GM12892 (cell line): ENCODE results near the gene ZNHIT1.

Experiments used
- DNase-seq: peaks from one replicate; pipeline ENCODE4 v3.0.0; 2011; ENCODE audit not compliant: insufficient read length
- FAIRE-seq: peaks from 2 replicates; lab custom pipeline; 2011; peaks lifted over from hg19 to GRCh38; lab: Jason Lieb, UNC
- POLR2A ChIP-seq: IDR thresholded peaks from 2 replicates; pipeline ENCODE4 v1.6.1; 2011; ENCODE audit warnings: low read depth, low read length, control low read depth
- POLR2AphosphoS5 ChIP-seq: IDR thresholded peaks from 2 replicates; pipeline ENCODE4 v1.6.1; 2011; ENCODE audit warnings: low read depth, low read length, control low read depth
- TAF1 ChIP-seq: IDR thresholded peaks from 2 replicates; pipeline ENCODE4 v1.6.1; 2011; ENCODE audit warnings: low read depth, mild to moderate bottlenecking, control low read depth, low read length, borderline replicate concordance

ZNHIT1 gene

DNA sequence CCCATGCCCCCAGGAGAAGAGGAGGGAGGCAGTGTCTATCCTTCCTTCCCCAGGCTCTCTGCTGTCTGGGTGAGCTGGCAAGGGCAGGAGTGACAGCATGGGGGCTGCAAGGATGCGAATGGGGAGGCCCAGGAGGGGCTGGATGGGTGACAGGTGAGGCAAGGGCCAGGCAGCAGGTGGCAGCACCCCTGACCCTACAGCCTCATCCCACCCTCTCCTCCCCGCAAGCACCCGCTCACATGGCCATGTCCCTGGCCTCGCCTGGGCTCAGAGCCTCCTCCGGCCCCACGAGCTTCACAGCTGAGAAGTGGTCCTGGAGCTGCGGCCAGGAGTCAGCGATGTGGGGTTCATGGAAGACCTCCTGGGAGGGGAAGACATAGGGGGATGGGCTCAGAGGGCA, 6.0 kb upstream of the ZNHIT1 start:
- no peak for TF ChIP-seq POLR2AphosphoS5
- no peak for TF ChIP-seq TAF1
- TF ChIP-seq POLR2A, result no peak
- FAIRE-seq (no peak), DNase-seq (no peak)

DNA sequence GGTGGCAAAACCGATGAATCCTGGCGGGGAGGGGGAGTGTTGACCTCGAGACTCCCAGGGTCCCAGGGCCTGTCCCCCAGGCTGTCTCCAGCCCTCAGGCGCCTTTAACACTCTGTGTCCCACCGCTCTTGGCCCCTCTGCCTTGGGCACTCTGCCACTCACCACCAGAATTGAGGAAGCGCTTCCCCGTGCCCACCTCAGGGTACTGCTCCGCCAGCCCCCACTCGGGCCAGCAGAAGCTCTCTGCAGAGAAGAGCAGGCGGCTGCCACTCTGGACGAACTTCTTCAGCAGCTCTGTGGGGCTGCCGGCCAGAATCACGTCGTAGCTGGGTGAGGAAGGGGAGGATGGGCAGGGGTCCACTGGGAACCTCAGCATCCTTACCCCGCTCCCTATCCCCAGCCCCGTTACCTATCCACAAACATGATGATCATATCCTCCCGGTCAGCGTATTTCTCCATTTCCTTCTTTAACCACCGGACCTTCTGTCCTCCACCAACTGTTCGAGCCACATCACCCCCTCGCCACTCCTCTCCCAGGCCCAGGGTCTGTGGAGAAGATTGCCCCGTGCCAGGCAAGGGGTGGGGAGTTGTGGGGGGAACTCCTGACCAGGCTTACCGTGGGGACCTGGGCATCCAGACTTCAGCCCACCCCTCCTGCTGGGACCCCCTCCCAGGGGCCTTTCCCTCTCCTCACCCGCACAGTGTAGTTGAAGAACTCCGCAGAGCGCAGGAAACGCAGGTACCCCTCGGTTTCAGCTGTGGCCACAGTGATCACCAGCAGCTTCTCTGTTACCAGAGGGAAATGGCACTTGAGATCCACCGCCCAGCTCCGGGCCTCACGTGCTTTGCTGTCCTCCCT, 1.7 kb upstream of the ZNHIT1 start:
- TF ChIP-seq POLR2AphosphoS5 (no peak), TAF1 (no peak), POLR2A (no peak)
- DNase-seq, result no peak
- peak; percentile 42 for FAIRE-seq

DNA sequence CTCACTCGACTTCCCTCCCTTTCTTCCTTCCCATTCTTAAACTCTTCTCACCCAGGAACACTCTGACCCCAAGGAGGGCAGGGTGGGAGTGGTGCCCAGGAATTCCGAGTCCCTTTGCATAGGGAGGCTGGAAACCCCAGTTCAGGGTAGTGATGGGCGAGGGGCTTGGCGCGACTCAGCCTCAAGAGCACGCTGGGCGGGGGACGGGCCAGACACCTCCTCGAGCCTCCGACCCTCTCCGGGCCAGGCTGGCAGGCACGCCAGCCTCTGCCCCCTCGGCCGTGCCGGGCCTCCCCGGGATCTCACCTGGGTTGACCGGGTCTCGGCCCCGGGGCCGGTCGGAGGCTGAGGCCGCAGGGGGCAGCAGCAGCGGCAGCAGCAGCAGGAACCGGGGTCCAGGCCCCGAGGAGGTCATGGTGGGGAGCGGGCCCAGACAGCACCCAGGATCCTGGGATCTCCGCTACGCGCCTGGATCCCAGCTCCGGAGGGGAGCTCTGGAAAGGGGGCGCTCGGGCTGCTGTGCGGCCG, 1.0 kb upstream of the ZNHIT1 start:
- TF ChIP-seq POLR2AphosphoS5 (no peak), TAF1 (no peak), POLR2A (no peak)
- DNase-seq (no peak), FAIRE-seq (no peak)

DNA sequence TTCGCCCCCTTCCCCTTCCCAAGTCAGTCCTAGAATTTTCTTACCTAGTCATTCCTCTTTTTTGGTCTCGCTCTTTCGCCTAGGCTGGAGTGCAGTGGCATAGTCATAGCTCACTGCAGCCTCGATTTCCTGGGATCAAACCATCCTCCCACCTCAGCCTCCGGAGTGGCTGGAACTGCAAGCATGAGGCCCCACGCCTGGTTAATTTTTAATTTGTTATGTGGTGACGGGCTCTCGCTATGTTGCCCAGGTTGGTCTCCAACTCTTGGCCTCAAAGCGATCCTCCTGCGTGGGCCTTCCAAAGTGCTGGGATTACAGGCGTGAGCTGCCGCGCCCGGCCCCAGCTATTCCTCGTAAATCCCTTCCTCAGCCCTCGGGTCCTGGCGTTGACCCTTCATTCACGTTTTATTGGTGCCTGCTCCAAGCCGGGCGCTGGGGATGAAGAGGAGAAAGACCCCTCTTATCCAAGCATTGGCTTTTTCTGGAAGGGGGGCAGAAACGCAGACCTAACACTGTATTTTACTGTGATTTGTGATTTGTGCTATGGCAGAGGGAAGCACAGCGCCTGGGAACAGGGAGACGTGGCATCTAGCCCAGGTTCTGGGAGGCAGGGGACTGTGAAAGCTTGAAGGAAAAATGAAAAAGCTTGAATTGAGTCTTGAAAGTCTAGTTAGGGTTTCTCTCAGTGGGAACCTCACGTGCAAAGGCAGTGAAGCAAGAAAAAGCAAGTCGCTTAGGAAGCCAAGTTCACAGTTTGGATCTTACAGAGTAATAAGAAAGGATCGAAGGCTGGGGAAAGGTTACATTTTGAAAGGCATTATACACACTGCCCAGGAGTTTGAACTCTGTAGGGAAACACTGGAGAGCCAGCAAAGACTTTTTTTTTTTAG, 516 bp downstream of the ZNHIT1 start:
- TF ChIP-seq POLR2AphosphoS5, result no peak
- no peak for TF ChIP-seq POLR2A
- TF ChIP-seq TAF1, result no peak
- FAIRE-seq (no peak), DNase-seq (no peak)

DNA sequence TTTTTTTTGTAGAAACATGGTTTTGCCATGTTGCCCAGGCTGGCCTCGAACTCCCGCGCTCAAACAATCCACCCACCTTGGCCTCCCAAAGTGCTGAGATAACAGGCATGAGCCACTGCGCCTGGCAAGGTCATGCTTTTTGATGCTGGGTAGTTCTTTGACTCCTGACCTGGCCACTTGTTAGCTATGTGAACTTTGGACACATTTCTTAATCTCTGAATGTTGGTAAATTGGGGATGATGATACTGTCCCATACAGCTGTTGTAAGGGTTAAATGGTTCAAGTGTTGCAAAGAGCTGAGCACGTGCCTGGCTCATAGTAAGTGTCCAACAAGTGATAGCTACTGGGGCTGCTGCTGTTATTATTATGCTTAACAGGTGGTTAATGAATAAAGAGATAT, 2.3 kb downstream of the ZNHIT1 start:
- FAIRE-seq, result no peak
- TF ChIP-seq POLR2A (no peak), TAF1 (no peak), POLR2AphosphoS5 (no peak)
- DNase-seq, result no peak

DNA sequence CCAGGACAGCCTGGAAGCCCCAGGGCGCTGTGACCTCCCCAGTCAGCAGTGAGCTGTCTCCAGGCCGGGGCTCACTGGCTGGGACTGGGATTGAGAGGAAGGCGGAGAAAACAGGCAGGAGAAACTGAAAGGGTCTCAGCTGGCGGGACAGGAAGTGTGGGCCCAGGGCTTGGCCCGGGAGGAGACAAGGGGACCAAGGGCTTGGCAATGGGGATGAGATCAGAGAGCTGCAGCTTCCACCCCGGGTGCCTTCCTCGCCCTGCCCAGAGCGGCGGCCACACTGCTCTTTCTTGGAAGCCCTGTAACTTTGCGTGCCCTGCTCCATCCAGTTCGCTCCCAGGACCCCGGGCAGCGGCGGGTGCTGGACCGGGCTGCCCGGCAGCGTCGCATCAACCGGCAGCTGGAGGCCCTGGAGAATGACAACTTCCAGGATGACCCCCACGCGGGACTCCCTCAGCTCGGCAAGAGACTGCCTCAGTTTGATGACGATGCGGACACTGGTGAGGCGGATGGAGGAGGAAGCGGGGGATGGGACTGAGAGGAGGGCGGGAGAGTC, 4.4 kb downstream of the ZNHIT1 start:
- FAIRE-seq (no peak), DNase-seq (no peak)
- TF ChIP-seq POLR2A, result no peak
- TF ChIP-seq POLR2AphosphoS5, result no peak
- no peak for TF ChIP-seq TAF1

DNA sequence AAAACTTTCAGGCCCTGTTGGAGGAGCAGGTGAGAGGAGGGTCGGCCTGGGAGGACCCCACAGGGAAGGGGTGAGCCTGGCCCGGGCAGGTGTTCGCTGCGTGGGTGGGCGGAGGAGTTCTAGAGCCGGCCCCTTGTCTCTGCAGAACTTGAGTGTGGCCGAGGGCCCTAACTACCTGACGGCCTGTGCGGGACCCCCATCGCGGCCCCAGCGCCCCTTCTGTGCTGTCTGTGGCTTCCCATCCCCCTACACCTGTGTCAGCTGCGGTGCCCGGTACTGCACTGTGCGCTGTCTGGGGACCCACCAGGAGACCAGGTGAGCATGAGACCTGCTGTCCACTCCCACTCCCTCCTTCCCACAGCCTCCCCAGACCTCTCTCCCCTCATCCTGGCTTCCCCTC, 5.6 kb downstream of the ZNHIT1 start:
- FAIRE-seq (no peak), DNase-seq (no peak)
- TF ChIP-seq TAF1 (no peak), POLR2A (no peak), POLR2AphosphoS5 (no peak)

DNA sequence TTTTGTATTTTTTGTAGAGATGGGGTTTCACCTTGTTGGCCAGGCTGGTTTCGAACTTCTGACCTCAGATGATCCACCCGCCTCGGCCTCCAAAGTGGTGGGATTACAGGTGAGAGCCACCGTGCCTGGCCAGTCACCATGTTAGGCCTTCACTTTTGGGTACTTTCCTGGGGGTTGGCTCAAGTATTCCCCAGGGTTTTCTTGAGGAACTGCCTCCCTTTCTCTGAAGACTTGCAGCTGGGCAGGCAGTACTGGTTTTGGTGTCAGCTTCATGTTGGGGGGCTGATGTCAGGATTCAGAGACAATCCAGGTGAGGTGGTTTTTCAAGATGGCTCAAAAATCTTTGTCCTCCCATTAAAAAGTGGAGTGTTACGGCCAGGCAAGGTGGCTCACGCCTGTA, 7.7 kb downstream of the ZNHIT1 start:
- DNase-seq (no peak), FAIRE-seq (no peak)
- TF ChIP-seq TAF1 (no peak), POLR2AphosphoS5 (no peak), POLR2A (no peak)

DNA sequence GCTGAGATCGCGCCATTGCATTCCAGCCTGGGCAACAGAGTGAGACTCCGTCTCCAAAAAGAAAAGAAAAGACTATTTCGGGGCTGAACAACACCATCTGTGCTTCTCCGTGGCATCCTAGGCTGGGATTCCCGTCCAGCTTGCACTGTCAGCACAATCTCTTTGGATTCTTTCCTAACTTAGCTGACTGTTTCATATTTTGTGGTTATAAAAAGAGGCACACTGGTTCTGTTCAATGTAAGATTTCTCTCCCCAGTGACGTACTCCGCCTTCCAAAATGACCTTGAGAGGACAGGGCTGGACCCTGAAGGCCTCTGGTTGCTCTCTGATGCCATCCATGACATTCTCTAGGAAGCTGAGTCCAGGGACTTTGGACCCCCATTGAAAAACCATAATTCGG, 8.8 kb downstream of the ZNHIT1 start:
- TF ChIP-seq POLR2AphosphoS5 (no peak), TAF1 (no peak)
- DNase-seq (no peak), FAIRE-seq (no peak)

DNA sequence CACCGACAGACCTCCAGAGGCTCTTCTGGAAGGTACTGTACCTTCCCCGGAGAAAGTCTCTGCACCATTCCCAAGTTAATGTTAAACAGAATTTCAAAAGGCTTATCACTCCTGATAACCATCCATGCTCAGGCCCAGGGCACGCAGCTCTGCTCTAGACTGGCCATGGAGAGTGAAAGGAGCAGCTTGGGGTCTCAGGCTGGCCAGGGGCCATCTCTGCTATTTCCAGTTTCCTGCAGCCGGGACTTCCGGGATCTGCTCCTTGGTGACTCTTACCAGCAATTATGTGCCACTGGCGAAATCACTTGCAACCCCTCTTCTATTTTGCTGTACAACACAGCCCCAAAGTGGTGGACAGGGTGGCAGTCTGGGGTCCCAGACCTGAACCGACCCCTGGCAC, 13.7 kb downstream of the ZNHIT1 start:
- no peak for FAIRE-seq
- TF ChIP-seq POLR2A (no peak), POLR2AphosphoS5 (no peak), TAF1 (no peak)
- DNase-seq, result no peak
